GM19397 (cell line): Measurements from ENCODE around the gene LSM11.
A peak's percentile ranks its signal among the peaks of the same experiment; 100 is the strongest.
"Not testable (repeated sequence)": the region's sequence is repeated elsewhere in the genome, so short reads cannot be mapped to it uniquely, and the experiment has no call there.

Experiments used
- ATAC-seq: cut with Tn5 transposase; IDR thresholded peaks from one replicate; pipeline ENCODE4 v1.9.1; 2021; ENCODE audit warnings: mild to moderate bottlenecking, moderate library complexity; ENCODE audit not compliant: unreplicated experiment

The LSM11 gene

GRCh38 chr5:157743163-157744050, at the start of gene LSM11:
Gene LSM11 (plus strand): TSS chr5:157743712. CDS start chr5:157743751, 39 bp downstream.
- ATAC-seq: peak; percentile 91

- ATAC-seq: not testable (repeated sequence)
Measured at GRCh38 chr5:157693816-157694215, 49.7 kb upstream of the LSM11 start.

- not testable (repeated sequence) for ATAC-seq
Measured at GRCh38 chr5:157696154-157696553, 47.4 kb upstream of the LSM11 start.

- not testable (repeated sequence) for ATAC-seq
Measured at GRCh38 chr5:157698674-157699073, 44.8 kb upstream of the LSM11 start.

GRCh38 chr5:157703736-157704135, 39.8 kb upstream of the LSM11 start:
- ATAC-seq: no peak

- ATAC-seq: no peak
Measured at GRCh38 chr5:157708866-157709265, 34.6 kb upstream of the LSM11 start.

GRCh38 chr5:157709346-157709745, 34.2 kb upstream of the LSM11 start:
- ATAC-seq: no peak

GRCh38 chr5:157710431-157710830, 33.1 kb upstream of the LSM11 start:
- no peak for ATAC-seq

GRCh38 chr5:157710882-157711281, 32.6 kb upstream of the LSM11 start:
- ATAC-seq: no peak

GRCh38 chr5:157713830-157714595, 29.5 kb upstream of the LSM11 start:
- no peak for ATAC-seq

- ATAC-seq: no peak
Measured at GRCh38 chr5:157714596-157714864, 29.0 kb upstream of the LSM11 start.

- no peak for ATAC-seq
Measured at GRCh38 chr5:157718519-157718918, 25.0 kb upstream of the LSM11 start.

- no peak for ATAC-seq
Measured at GRCh38 chr5:157719245-157719644, 24.3 kb upstream of the LSM11 start.

GRCh38 chr5:157721159-157721558, 22.4 kb upstream of the LSM11 start:
- no peak for ATAC-seq

- ATAC-seq: not testable (repeated sequence)
Measured at GRCh38 chr5:157722895-157723294, 20.6 kb upstream of the LSM11 start.

GRCh38 chr5:157726607-157727006, 16.9 kb upstream of the LSM11 start:
- not testable (repeated sequence) for ATAC-seq

- not testable (repeated sequence) for ATAC-seq
Measured at GRCh38 chr5:157727858-157728257, 15.7 kb upstream of the LSM11 start.

GRCh38 chr5:157729858-157730257, 13.7 kb upstream of the LSM11 start:
- peak; percentile 64 for ATAC-seq

- ATAC-seq: no peak
Measured at GRCh38 chr5:157730900-157731271, 12.6 kb upstream of the LSM11 start.

GRCh38 chr5:157731272-157732129, 12.0 kb upstream of the LSM11 start, which contains the start of gene THG1L:
Gene THG1L (plus strand): TSS chr5:157731420. CDS start chr5:157731441, 21 bp downstream.
- peak; percentile 97 for ATAC-seq

GRCh38 chr5:157732130-157732514, 11.4 kb upstream of the LSM11 start:
- no peak for ATAC-seq
